Lung (tissue), 12 donors: ENCODE measurements around the gene ETV6. TPM values are rescaled to one million over a fixed set of nuclear protein-coding genes. Genes with fewer than 3 reads are reported as not detected.
A peak's percentile ranks its signal among the peaks of the same experiment; 100 is the strongest.

ENCODE experiments used
- ATAC-seq: fragments of 200-7000 bp; cut with Tn5 transposase; one replicate; pipeline ENCODE4 v1.9.1; 2020; ENCODE audit warnings: moderate number of reproducible peaks; ENCODE audit not compliant: insufficient read depth, low FRiP score
- DNase-seq, 3 donors: peaks; one replicate each; pipeline ENCODE4 v3.0.0-alpha.2; 2013 to 2017
- H3K27ac ChIP-seq, 2 donors: one replicate each; pipeline ENCODE4 v1.5.1; 2013; ENCODE audit warnings: mild to moderate bottlenecking in 2 of 2, moderate library complexity in 2 of 2, control low read depth in 1 of 2, inconsistent platforms in 1 of 2, low read depth in 1 of 2, low read length in 1 of 2
- H3K27me3 ChIP-seq, 3 donors: one replicate each; pipeline ENCODE4 v1.5.1; 2013; ENCODE audit warnings: low read length in 2 of 3; ENCODE audit not compliant: control insufficient read depth in 3 of 3, insufficient read depth in 3 of 3
- H3K36me3 ChIP-seq, 4 donors: one replicate each; pipeline ENCODE4 v1.5.1; 2013; ENCODE audit warnings: low read length in 4 of 4, mild to moderate bottlenecking in 1 of 4, moderate library complexity in 1 of 4; ENCODE audit not compliant: control insufficient read depth in 4 of 4, insufficient read depth in 4 of 4
- H3K4me1 ChIP-seq, 5 donors: one replicate each; pipeline ENCODE4 v1.5.1; 2013; ENCODE audit warnings: low read length in 5 of 5, mild to moderate bottlenecking in 2 of 5, moderate library complexity in 1 of 5; ENCODE audit not compliant: control insufficient read depth in 5 of 5, insufficient read depth in 5 of 5
- H3K4me3 ChIP-seq: one replicate; pipeline ENCODE4 v1.5.1; 2013; ENCODE audit warnings: mild to moderate bottlenecking, control low read depth, moderate library complexity
- H3K9ac ChIP-seq, 2 donors: one replicate each; pipeline ENCODE4 v1.5.1; 2013; ENCODE audit warnings: low read length in 2 of 2, control low read depth in 1 of 2; ENCODE audit not compliant: insufficient read depth in 1 of 2
- H3K9me3 ChIP-seq, 4 donors: one replicate each; pipeline ENCODE4 v1.5.1; 2013; ENCODE audit warnings: low read length in 3 of 4, mild to moderate bottlenecking in 1 of 4, moderate library complexity in 1 of 4; ENCODE audit not compliant: control insufficient read depth in 4 of 4, insufficient read depth in 3 of 4
- WGBS, 2 donors: extraction: QIAGEN DNeasy Blood & Tissue Kit; methylation state at CpG; one replicate each; pipeline ENCODE4 v1.1.7; 2013; 5-methylcytosine and 5-hydroxymethylcytosine counted together
- polyA plus RNA-seq, 2 donors: library from polyadenylated mRNA; stranded (reverse); fragments of 200-250 nt; gene quantifications; one replicate each; pipeline ENCODE4 v1.2.1, GENCODE V29; 2013
- total RNA-seq, 2 donors: library from RNA; depleted of rRNA in 1 of 2; stranded (reverse); fragments of >200 nt in 1 of 2; gene quantifications; one replicate each; pipeline ENCODE4 v1.2.1, GENCODE V29; 2014 to 2021
- TF ChIP-seq, protein P1 (sequence below): IDR thresholded peaks from 2 replicates; pipeline ENCODE4 v1.5.1; 2012; ENCODE audit warnings: mild to moderate bottlenecking; ENCODE audit errors: control extremely low read depth, extremely low read depth
- donor health status: control.
- donor health status: control.
- donor health status: Bipolar disorder and iron deficiency.
- donor health status: healthy.
- donor health status: DM: yes; HTN: yes; CAD: no.

ETV6 gene
- total and polyA plus RNA-seq, 4 donors: 8.6 to 45.7 (median 13.6) TPM

GRCh38 chr12:11607313-11608081 lies 42.0 kb upstream of the ETV6 start:
- Histone ChIP-seq H3K4me3 (no peak overlapping the region), H3K4me1 (peaks cover 0 to 8% (median 2%) of the 10 kb centered on the region in 5 donors), H3K27ac (no peak overlapping the region), H3K9me3 (no peaks in the 10 kb centered on the region), H3K9ac (no peak overlapping the region), H3K27me3 (no peaks in the 10 kb centered on the region), H3K36me3 (no peaks in the 10 kb centered on the region)
- peak in 2 of 3 donors; percentile 23 to 26 for DNase-seq
- TF ChIP-seq, protein P1, sequence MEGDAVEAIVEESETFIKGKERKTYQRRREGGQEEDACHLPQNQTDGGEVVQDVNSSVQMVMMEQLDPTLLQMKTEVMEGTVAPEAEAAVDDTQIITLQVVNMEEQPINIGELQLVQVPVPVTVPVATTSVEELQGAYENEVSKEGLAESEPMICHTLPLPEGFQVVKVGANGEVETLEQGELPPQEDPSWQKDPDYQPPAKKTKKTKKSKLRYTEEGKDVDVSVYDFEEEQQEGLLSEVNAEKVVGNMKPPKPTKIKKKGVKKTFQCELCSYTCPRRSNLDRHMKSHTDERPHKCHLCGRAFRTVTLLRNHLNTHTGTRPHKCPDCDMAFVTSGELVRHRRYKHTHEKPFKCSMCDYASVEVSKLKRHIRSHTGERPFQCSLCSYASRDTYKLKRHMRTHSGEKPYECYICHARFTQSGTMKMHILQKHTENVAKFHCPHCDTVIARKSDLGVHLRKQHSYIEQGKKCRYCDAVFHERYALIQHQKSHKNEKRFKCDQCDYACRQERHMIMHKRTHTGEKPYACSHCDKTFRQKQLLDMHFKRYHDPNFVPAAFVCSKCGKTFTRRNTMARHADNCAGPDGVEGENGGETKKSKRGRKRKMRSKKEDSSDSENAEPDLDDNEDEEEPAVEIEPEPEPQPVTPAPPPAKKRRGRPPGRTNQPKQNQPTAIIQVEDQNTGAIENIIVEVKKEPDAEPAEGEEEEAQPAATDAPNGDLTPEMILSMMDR: no peak
- WGBS, 2 donors: 70 to 81% methylated on average over 10 of the region's 10 CpGs
- peak; percentile 34 for ATAC-seq

- Histone ChIP-seq H3K4me3 (no peak overlapping the region), H3K27ac (no peak overlapping the region), H3K36me3 (no peaks in the 10 kb centered on the region), H3K4me1 (peaks cover 0 to 8% (median 0%) of the 10 kb centered on the region in 5 donors), H3K9ac (no peak overlapping the region), H3K9me3 (no peaks in the 10 kb centered on the region), H3K27me3 (no peaks in the 10 kb centered on the region)
- no peak for ATAC-seq
- 86 to 88% methylated on average over 4 of the region's 4 CpGs for WGBS, 2 donors
- DNase-seq: no peak
- TF ChIP-seq, protein P1: no peak
Measured at GRCh38 chr12:11609045-11609444, 40.4 kb upstream of the ETV6 start.

DNA sequence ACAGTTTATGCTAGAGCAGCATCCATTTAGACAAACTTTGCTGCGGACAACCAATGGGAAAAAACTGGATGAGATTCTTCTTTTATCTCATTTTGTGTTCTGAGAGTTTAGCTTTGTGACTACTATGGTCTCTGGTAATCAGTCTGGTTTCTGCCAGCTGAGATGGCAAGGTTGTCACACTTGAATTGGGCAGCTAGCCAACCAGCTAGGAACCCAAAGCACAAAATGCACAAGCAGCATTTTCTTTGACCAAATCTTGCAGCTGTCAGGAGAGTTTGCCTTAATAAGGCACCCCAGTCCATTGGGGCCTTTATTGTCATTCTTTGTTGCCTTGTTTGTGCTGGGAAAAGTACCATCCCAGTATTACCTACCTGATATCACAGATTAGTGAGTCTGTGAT lies 34.0 kb upstream of the ETV6 start:
- H3K4me3 ChIP-seq: no peak overlapping the region
- H3K27ac ChIP-seq: no peak overlapping the region
- H3K27me3 ChIP-seq: no peaks in the 10 kb centered on the region
- TF ChIP-seq, protein P1: no peak
- 96 to 100% methylated on average over 1 of the region's 1 CpG for WGBS, 2 donors
- H3K4me1 ChIP-seq: no peaks in the 10 kb centered on the region
- DNase-seq (no peak), ATAC-seq (no peak)
- H3K9me3 ChIP-seq: no peaks in the 10 kb centered on the region
- H3K9ac ChIP-seq: no peak overlapping the region
- no peaks in the 10 kb centered on the region for H3K36me3 ChIP-seq
